HUES48 (cell line): Measurements from ENCODE around the gene TOP1.

ENCODE experiments used
- H3K27ac ChIP-seq: one replicate; pipeline ENCODE4 v1.7.0; 2013; ENCODE audit warnings: low read depth, low read length, inconsistent platforms
- H3K27me3 ChIP-seq: 2 replicates; pipeline ENCODE4 v1.6.1; 2013; ENCODE audit warnings: mild to moderate bottlenecking, low read length; ENCODE audit not compliant: control insufficient read depth, insufficient read depth
- H3K36me3 ChIP-seq: 2 replicates; pipeline ENCODE4 v1.6.1; 2013; ENCODE audit warnings: low read length; ENCODE audit not compliant: control insufficient read depth, insufficient read depth
- H3K4me1 ChIP-seq: 2 replicates; pipeline ENCODE4 v1.6.1; 2013; ENCODE audit warnings: mild to moderate bottlenecking, low read length; ENCODE audit not compliant: control insufficient read depth, insufficient read depth
- H3K4me3 ChIP-seq: 2 replicates; pipeline ENCODE4 v1.5.1; 2013; ENCODE audit warnings: mild to moderate bottlenecking, low read depth, low read length
- H3K9ac ChIP-seq: 2 replicates; pipeline ENCODE4 v1.6.1; 2013; ENCODE audit warnings: mild to moderate bottlenecking, low read depth, low read length, moderate library complexity
- H3K9me3 ChIP-seq: 2 replicates; pipeline ENCODE4 v1.6.1; 2013; ENCODE audit warnings: low read length; ENCODE audit not compliant: control insufficient read depth, insufficient read depth

TOP1 gene

GRCh38 chr20:41140226-41141133 lies 111.9 kb downstream of the TOP1 start:
- 0 out of 2 replicates have a peak overlapping the region, but pooled peaks have one; percentile 26 for H3K4me3 ChIP-seq
- peaks cover 5% of the 10 kb centered on the region; the same call in 1 of the 2 replicates for H3K27me3 ChIP-seq
- H3K9ac ChIP-seq = no peak overlapping the region
- H3K27ac ChIP-seq = no peak overlapping the region
- peaks cover 19% of the 10 kb centered on the region for H3K36me3 ChIP-seq
- H3K4me1 ChIP-seq = peaks cover 49% of the 10 kb centered on the region
- no peaks in the 10 kb centered on the region for H3K9me3 ChIP-seq

GRCh38 chr20:41141153-41141815 lies 112.7 kb downstream of the TOP1 start:
- Histone ChIP-seq H3K36me3 (peaks cover 19% of the 10 kb centered on the region), H3K9me3 (no peaks in the 10 kb centered on the region), H3K27me3 (peaks cover 1% of the 10 kb centered on the region; the same call in 1 of the 2 replicates), H3K27ac (no peak overlapping the region), H3K4me3 (0 out of 2 replicates have a peak overlapping the region, but pooled peaks have one; percentile 26), H3K4me1 (peaks cover 42% of the 10 kb centered on the region), H3K9ac (peak overlapping the region; percentile 3; the same call in 1 of the 2 replicates)

- Histone ChIP-seq H3K27ac (no peak overlapping the region), H3K36me3 (peaks cover 19% of the 10 kb centered on the region), H3K9me3 (no peaks in the 10 kb centered on the region), H3K27me3 (no peaks in the 10 kb centered on the region), H3K9ac (no peak overlapping the region), H3K4me3 (no peak overlapping the region), H3K4me1 (peaks cover 39% of the 10 kb centered on the region)
These were observed 113.6 kb downstream of the TOP1 start for GRCh38 chr20:41142245-41142644.

GRCh38 chr20:41142919-41143318 lies 114.3 kb downstream of the TOP1 start:
- H3K36me3 ChIP-seq = peaks cover 19% of the 10 kb centered on the region

GRCh38 chr20:41143354-41143753 lies 114.7 kb downstream of the TOP1 start:
- Histone ChIP-seq H3K4me1 (peaks cover 42% of the 10 kb centered on the region), H3K9ac (no peak overlapping the region), H3K27me3 (no peaks in the 10 kb centered on the region), H3K4me3 (no peak overlapping the region), H3K27ac (no peak overlapping the region), H3K36me3 (peaks cover 19% of the 10 kb centered on the region), H3K9me3 (no peaks in the 10 kb centered on the region)

More at GRCh38 chr20:41142919-41143318, 114.3 kb downstream of the TOP1 start:
- H3K4me1 ChIP-seq = peaks cover 41% of the 10 kb centered on the region
- no peak overlapping the region for H3K9ac ChIP-seq
- no peaks in the 10 kb centered on the region for H3K9me3 ChIP-seq
- H3K27me3 ChIP-seq = no peaks in the 10 kb centered on the region
- no peak overlapping the region for H3K4me3 ChIP-seq
- no peak overlapping the region for H3K27ac ChIP-seq

- H3K4me1 ChIP-seq = peaks cover 25% of the 10 kb centered on the region
- no peak overlapping the region for H3K9ac ChIP-seq
- no peak overlapping the region for H3K27ac ChIP-seq
- H3K36me3 ChIP-seq = peaks cover 13% of the 10 kb centered on the region
- no peak overlapping the region for H3K4me3 ChIP-seq
- no peaks in the 10 kb centered on the region for H3K9me3 ChIP-seq
- H3K27me3 ChIP-seq = no peaks in the 10 kb centered on the region
These were observed 116.7 kb downstream of the TOP1 start for GRCh38 chr20:41145317-41145716.

GRCh38 chr20:41145821-41146620 lies 117.4 kb downstream of the TOP1 start:
- H3K27ac ChIP-seq = no peak overlapping the region
- no peaks in the 10 kb centered on the region for H3K9me3 ChIP-seq
- H3K9ac ChIP-seq = no peak overlapping the region
- H3K27me3 ChIP-seq = no peaks in the 10 kb centered on the region
- H3K4me3 ChIP-seq = no peak overlapping the region
- H3K4me1 ChIP-seq = peaks cover 18% of the 10 kb centered on the region
- H3K36me3 ChIP-seq = peaks cover 11% of the 10 kb centered on the region

GRCh38 chr20:41147767-41148191 lies 119.2 kb downstream of the TOP1 start:
- peaks cover 9% of the 10 kb centered on the region for H3K4me1 ChIP-seq
- H3K9ac ChIP-seq = no peak overlapping the region
- H3K9me3 ChIP-seq = no peaks in the 10 kb centered on the region
- H3K27ac ChIP-seq = no peak overlapping the region
- peaks cover 11% of the 10 kb centered on the region for H3K36me3 ChIP-seq
- no peak overlapping the region for H3K4me3 ChIP-seq
- no peaks in the 10 kb centered on the region for H3K27me3 ChIP-seq

GRCh38 chr20:41148942-41149341 lies 120.3 kb downstream of the TOP1 start:
- Histone ChIP-seq H3K36me3 (peaks cover 7% of the 10 kb centered on the region), H3K27me3 (no peaks in the 10 kb centered on the region), H3K9ac (no peak overlapping the region), H3K9me3 (no peaks in the 10 kb centered on the region), H3K27ac (no peak overlapping the region), H3K4me3 (no peak overlapping the region), H3K4me1 (peaks cover 3% of the 10 kb centered on the region; the same call in 1 of the 2 replicates)

- Histone ChIP-seq H3K36me3 (no peaks in the 10 kb centered on the region), H3K27me3 (no peaks in the 10 kb centered on the region), H3K4me1 (peaks cover 14% of the 10 kb centered on the region; the same call in 1 of the 2 replicates), H3K27ac (no peak overlapping the region), H3K9ac (no peak overlapping the region), H3K4me3 (no peak overlapping the region), H3K9me3 (no peaks in the 10 kb centered on the region)
These were observed 122.0 kb downstream of the TOP1 start for GRCh38 chr20:41150664-41151063.
